Keratinocyte (primary cell): ENCODE measurements around the gene CUBN. TPM values are rescaled to one million over a fixed set of nuclear protein-coding genes. Genes with fewer than 3 reads are reported as not detected.

Experiments used
- DNase-seq: peaks from one replicate; pipeline ENCODE4 v3.0.0-alpha.2; 2011; ENCODE audit warnings: low read depth, missing footprints, low spot score
- FAIRE-seq: peaks from 2 replicates; lab custom pipeline; 2011; peaks lifted over from hg19 to GRCh38; lab: Jason Lieb, UNC
- H2AFZ ChIP-seq: 2 replicates; pipeline ENCODE4 v1.6.0; 2012; ENCODE audit warnings: low read length, control low read depth, inconsistent platforms; ENCODE audit not compliant: control insufficient read depth
- H3K27ac ChIP-seq: 2 replicates; pipeline ENCODE4 v1.5.1; 2011; ENCODE audit warnings: low read length; ENCODE audit not compliant: control insufficient read depth, insufficient read depth
- H3K27me3 ChIP-seq: 3 replicates; pipeline ENCODE4 v1.6.0; 2011; ENCODE audit warnings: low read length; ENCODE audit not compliant: control insufficient read depth, insufficient read depth; ENCODE audit errors: extremely low read depth
- H3K36me3 ChIP-seq, 2 experiments: 2 replicates in 1 of 2; 3 replicates in 1 of 2; pipeline ENCODE4 v1.5.1; 2011; ENCODE audit warnings: low read length in 2 of 2, mild to moderate bottlenecking in 1 of 2; ENCODE audit not compliant: control insufficient read depth in 2 of 2, insufficient read depth in 2 of 2; ENCODE audit errors: extremely low read depth in 1 of 2
- H3K4me1 ChIP-seq: 3 replicates; pipeline ENCODE4 v1.5.1; 2011; ENCODE audit warnings: low read length; ENCODE audit not compliant: control insufficient read depth, insufficient read depth; ENCODE audit errors: extremely low read depth
- H3K4me2 ChIP-seq: 3 replicates; pipeline ENCODE4 v1.6.0; 2011; ENCODE audit warnings: low read depth, low read length; ENCODE audit not compliant: control insufficient read depth, insufficient read depth; ENCODE audit errors: extremely low read depth
- H3K4me3 ChIP-seq, 3 experiments: fragments of 200-600 bp in 1 of 3; sonication (generic) in 1 of 3; 2 replicates in 2 of 3; 3 replicates in 1 of 3; pipeline ENCODE4 v1.5.1; 2011 to 2016; ENCODE audit warnings: low read length in 3 of 3, mild to moderate bottlenecking in 3 of 3, control low read depth in 2 of 3, inconsistent platforms in 1 of 3, low read depth in 1 of 3, mixed read lengths in 1 of 3, mixed run types in 1 of 3, moderate library complexity in 1 of 3; ENCODE audit not compliant: control insufficient read depth in 2 of 3, insufficient read depth in 2 of 3; ENCODE audit errors: extremely low read depth in 1 of 3
- H3K79me2 ChIP-seq: 2 replicates; pipeline ENCODE4 v1.6.0; 2012; ENCODE audit warnings: low read length; ENCODE audit not compliant: control insufficient read depth, insufficient read depth
- H3K9ac ChIP-seq: 3 replicates; pipeline ENCODE4 v1.6.0; 2011; ENCODE audit warnings: low read length; ENCODE audit not compliant: control insufficient read depth, insufficient read depth; ENCODE audit errors: extremely low read depth
- H3K9me1 ChIP-seq: 3 replicates; pipeline ENCODE4 v1.6.0; 2011; ENCODE audit warnings: low read length; ENCODE audit not compliant: control insufficient read depth, insufficient read depth; ENCODE audit errors: extremely low read depth
- H3K9me3 ChIP-seq: 2 replicates; pipeline ENCODE4 v1.5.1; 2012; ENCODE audit warnings: low read depth, low read length; ENCODE audit not compliant: control insufficient read depth
- H4K20me1 ChIP-seq: 3 replicates; pipeline ENCODE4 v1.6.0; 2011; ENCODE audit warnings: low read length; ENCODE audit not compliant: control insufficient read depth, insufficient read depth; ENCODE audit errors: extremely low read depth
- EZH2 ChIP-seq: IDR thresholded peaks from one replicate; pipeline ENCODE4 v1.6.1; 2012; ENCODE audit warnings: inconsistent platforms, mild to moderate bottlenecking, low read length, moderate library complexity
- dilution Hi-C: fragments of 300-500 bp; cut with MboI; formaldehyde crosslinking; loops from one replicate; pipeline ENCODE4 v1.7.0; 2020; ENCODE audit warnings: low sequenced_read_pairs; ENCODE audit not compliant: extremely low pct_ligation_motif_present
- polyA plus RNA-seq, 5 experiments: library from polyadenylated mRNA; depleted of rRNA in 3 of 5; stranded (reverse) in 3 of 5; stranded (forward) in 1 of 5; unstranded in 1 of 5; fragments of >200 nt; gene quantifications; 1 replicate in 1 of 5; 2 replicates in 3 of 5; 3 replicates in 1 of 5; pipeline versions ENCODE4 v1.2.1 to v1.2.3, GENCODE V29; 2011 to 2012; ENCODE audit warnings: missing spikeins in 2 of 5, low read depth in 1 of 5, low replicate concordance in 1 of 5
- TF ChIP-seq, protein P1 (sequence below), 3 experiments: IDR thresholded peaks in 1 of 3; conservative IDR thresholded peaks in 1 of 3; optimal IDR thresholded peaks in 1 of 3; 2 replicates in 2 of 3; 3 replicates in 1 of 3; pipeline versions ENCODE3 to v1.5.1; 2011; ENCODE audit warnings: low read length in 3 of 3, mild to moderate bottlenecking in 3 of 3, moderate library complexity in 2 of 3, control low read depth in 1 of 3, inconsistent platforms in 1 of 3; ENCODE audit not compliant: insufficient read depth in 2 of 3; ENCODE audit errors: extremely low read depth in 1 of 3

Gene CUBN
- polyA plus RNA-seq, 1 donor (not counting 4 experiments of a cell fraction or from before 2014, with no cell fraction given): 0.07 TPM

DNA sequence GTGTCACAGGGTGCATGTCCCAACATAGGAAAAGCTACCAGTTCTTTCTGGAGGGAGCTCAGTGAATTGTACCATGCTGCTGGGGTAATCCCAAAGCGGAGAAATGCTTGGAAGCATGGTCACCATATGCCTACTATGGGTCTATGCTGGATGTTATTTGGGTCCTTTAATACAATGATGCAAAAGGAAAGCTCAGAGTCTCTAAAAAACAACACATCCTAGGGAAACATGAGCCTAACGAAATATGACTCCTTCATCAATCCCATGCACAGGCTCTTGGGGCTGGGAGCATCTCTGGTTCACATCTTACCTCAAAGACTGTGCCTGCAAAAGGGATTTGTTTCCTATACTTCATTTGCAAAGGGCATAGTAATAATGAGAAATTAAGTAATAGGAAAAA is 65.2 kb downstream of the CUBN start:
- Histone ChIP-seq H3K27me3 (no peaks in the 10 kb centered on the region), H3K4me2 (no peak overlapping the region), H3K4me1 (peaks cover 30% of the 10 kb centered on the region), H2AFZ (no peak overlapping the region), H3K9me3 (no peaks in the 10 kb centered on the region), H3K36me3 (no peaks in the 10 kb centered on the region), H4K20me1 (no peaks in the 10 kb centered on the region), H3K79me2 (no peaks in the 10 kb centered on the region), H3K9ac (no peak overlapping the region), H3K27ac (no peak overlapping the region), H3K4me3 (no peak overlapping the region), H3K9me1 (no peaks in the 10 kb centered on the region)
- DNase-seq (no peak), FAIRE-seq (no peak)
- dilution Hi-C loops: no loop called here
- TF ChIP-seq, protein P1, sequence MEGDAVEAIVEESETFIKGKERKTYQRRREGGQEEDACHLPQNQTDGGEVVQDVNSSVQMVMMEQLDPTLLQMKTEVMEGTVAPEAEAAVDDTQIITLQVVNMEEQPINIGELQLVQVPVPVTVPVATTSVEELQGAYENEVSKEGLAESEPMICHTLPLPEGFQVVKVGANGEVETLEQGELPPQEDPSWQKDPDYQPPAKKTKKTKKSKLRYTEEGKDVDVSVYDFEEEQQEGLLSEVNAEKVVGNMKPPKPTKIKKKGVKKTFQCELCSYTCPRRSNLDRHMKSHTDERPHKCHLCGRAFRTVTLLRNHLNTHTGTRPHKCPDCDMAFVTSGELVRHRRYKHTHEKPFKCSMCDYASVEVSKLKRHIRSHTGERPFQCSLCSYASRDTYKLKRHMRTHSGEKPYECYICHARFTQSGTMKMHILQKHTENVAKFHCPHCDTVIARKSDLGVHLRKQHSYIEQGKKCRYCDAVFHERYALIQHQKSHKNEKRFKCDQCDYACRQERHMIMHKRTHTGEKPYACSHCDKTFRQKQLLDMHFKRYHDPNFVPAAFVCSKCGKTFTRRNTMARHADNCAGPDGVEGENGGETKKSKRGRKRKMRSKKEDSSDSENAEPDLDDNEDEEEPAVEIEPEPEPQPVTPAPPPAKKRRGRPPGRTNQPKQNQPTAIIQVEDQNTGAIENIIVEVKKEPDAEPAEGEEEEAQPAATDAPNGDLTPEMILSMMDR (optimal IDR thresholded peaks at IDR 0.05 in 1 of 3, IDR thresholded peaks at IDR 0.05 in 1 of 3, conservative IDR thresholded peaks at IDR 0.05 in 1 of 3; ENCODE audit: extremely low read depth in 1 of 3, insufficient read depth in 2 of 3, low read length in 3 of 3): no peak
- no peak for TF ChIP-seq EZH2

DNA sequence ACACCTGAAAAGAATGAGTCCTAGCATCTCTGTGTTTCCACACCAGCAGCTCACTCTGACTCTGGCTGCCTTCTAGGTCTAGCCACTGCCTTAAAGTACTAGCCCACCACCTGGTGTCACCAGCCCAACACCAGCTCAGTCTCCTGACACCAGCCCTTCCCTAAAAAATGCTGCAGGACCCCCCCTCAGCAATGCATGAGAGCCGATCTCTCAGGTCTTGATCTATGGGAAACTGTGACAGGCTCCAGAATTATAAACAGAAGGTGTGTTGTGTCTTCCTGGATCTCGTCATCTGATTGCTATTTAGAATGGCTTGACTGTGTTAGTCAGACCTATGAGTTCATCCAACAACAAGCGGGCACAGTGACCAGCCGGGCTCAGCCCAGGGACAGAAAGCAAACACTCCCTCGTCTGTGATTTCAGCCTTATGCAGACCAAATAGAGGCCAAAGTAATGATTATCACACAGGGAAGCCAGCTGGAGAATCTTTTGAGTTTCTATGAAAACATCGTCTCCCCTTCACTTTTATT is 66.6 kb downstream of the CUBN start:
- FAIRE-seq: peak; percentile 95
- H3K9ac ChIP-seq: peak overlapping the region; percentile 86
- no peaks in the 10 kb centered on the region for H3K9me3 ChIP-seq

More for the DNA sequence above, 66.6 kb downstream of the CUBN start:
- H3K36me3 ChIP-seq: no peaks in the 10 kb centered on the region
- DNase-seq: peak; percentile 53
- peak overlapping the region; percentile 41 for H2AFZ ChIP-seq
- H3K4me3 ChIP-seq: peak overlapping the region in 2 of 3 experiments; percentile 58 to 61
- peaks cover 33% of the 10 kb centered on the region for H3K4me1 ChIP-seq
- H3K9me1 ChIP-seq: no peaks in the 10 kb centered on the region
- H3K27me3 ChIP-seq: no peaks in the 10 kb centered on the region
- H3K79me2 ChIP-seq: no peaks in the 10 kb centered on the region
- no peak for TF ChIP-seq EZH2
- TF ChIP-seq, protein P1 (optimal IDR thresholded peaks at IDR 0.05 in 1 of 3, IDR thresholded peaks at IDR 0.05 in 1 of 3, conservative IDR thresholded peaks at IDR 0.05 in 1 of 3; ENCODE audit: extremely low read depth in 1 of 3, insufficient read depth in 2 of 3, low read length in 3 of 3): no peak
- H3K27ac ChIP-seq: peak overlapping the region; percentile 97
- H4K20me1 ChIP-seq: no peaks in the 10 kb centered on the region
- dilution Hi-C loops: no loop called here
- H3K4me2 ChIP-seq: peak overlapping the region; percentile 79
